K562 (cell line): ENCODE results near the gene AP3S2. TPM values are rescaled to one million over a fixed set of nuclear protein-coding genes. Genes with fewer than 3 reads are reported as not detected.

Source experiments
- ARHGAP35 ChIP-seq: fragments of 450-650 bp; IDR thresholded peaks from 2 replicates; pipeline ENCODE4 v1.6.1; 2018; ENCODE audit not compliant: partially characterized antibody
- ATF1 ChIP-seq, 2 experiments: fragments of 450-650 bp in 1 of 2; IDR thresholded peaks; 2 replicates each; pipeline ENCODE4 v1.6.1; 2016; ENCODE audit warnings: missing compliant biosample characterization in 1 of 2, missing genetic modification characterization in 1 of 2
- BCL6 ChIP-seq: fragments of 250-450 bp; sonication (Bioruptor Pico); IDR thresholded peaks from 2 replicates; pipeline ENCODE4 v1.4.0; 2020
- BRD9 ChIP-seq: fragments of 450-650 bp; IDR thresholded peaks from 2 replicates; pipeline ENCODE4 v1.6.1; 2018; ENCODE audit warnings: low read depth; ENCODE audit not compliant: partially characterized antibody
- CBX3 ChIP-seq, 2 experiments: IDR thresholded peaks; 1 replicate in 1 of 2; 2 replicates in 1 of 2; pipeline ENCODE4 v1.6.1; 2012; ENCODE audit warnings: inconsistent platforms in 2 of 2, low read length in 2 of 2, borderline replicate concordance in 1 of 2, control low read depth in 1 of 2
- COPS2 ChIP-seq: fragments of 450-650 bp; conservative IDR thresholded peaks from 2 replicates; pipeline ENCODE4 v1.6.1; 2016; ENCODE audit warnings: mild to moderate bottlenecking, moderate library complexity
- CREB5 ChIP-seq: fragments of 250-450 bp; sonication (Bioruptor Pico); IDR thresholded peaks from 2 replicates; pipeline ENCODE4 v1.5.0; 2020; ENCODE audit warnings: mild to moderate bottlenecking
- CXXC5 ChIP-seq: fragments of 250-450 bp; sonication (Bioruptor Pico); IDR thresholded peaks from 2 replicates; pipeline ENCODE4 v1.8.0; 2022; ENCODE audit warnings: inconsistent platforms, mild to moderate bottlenecking, moderate library complexity
- E2F8 ChIP-seq: fragments of 450-650 bp; IDR thresholded peaks from 2 replicates; pipeline ENCODE4 v1.7.1; 2018; ENCODE audit warnings: mild to moderate bottlenecking, low read depth; ENCODE audit not compliant: partially characterized antibody
- GATAD2A ChIP-seq: fragments of 450-650 bp; IDR thresholded peaks from 2 replicates; pipeline ENCODE4 v1.6.1; 2017
- GTF2E2 ChIP-seq: fragments of 200-800 bp; sonication (Bioruptor generic); IDR thresholded peaks from 2 replicates; pipeline ENCODE4 v1.6.1; 2016; ENCODE audit warnings: missing genetic modification characterization, missing compliant biosample characterization
- HDGF ChIP-seq: fragments of 450-650 bp; IDR thresholded peaks from 2 replicates; pipeline ENCODE4 v1.6.1; 2016
- HMG20A ChIP-seq: fragments of 450-650 bp; formaldehyde crosslinking; conservative IDR thresholded peaks from 2 replicates; pipeline ENCODE4 v1.4.0; 2020; ENCODE audit warnings: mild to moderate bottlenecking, mixed read lengths
- HNRNPUL1 ChIP-seq: fragments of 200-400 bp; formaldehyde crosslinking; IDR thresholded peaks from 2 replicates; pipeline ENCODE4 v1.6.1; 2017; ENCODE audit warnings: low read length
- HSF4 ChIP-seq: fragments of 250-450 bp; sonication (Bioruptor Pico); IDR thresholded peaks from 2 replicates; pipeline ENCODE4 v2.1.2; 2022; ENCODE audit warnings: mild to moderate bottlenecking, moderate library complexity, borderline replicate concordance
- KDM5B ChIP-seq: fragments of 200-600 bp; sonication (generic); IDR thresholded peaks from 2 replicates; pipeline ENCODE4 v1.6.1; 2012; ENCODE audit warnings: low read depth, mild to moderate bottlenecking, moderate library complexity, low read length, control low read depth, inconsistent platforms; ENCODE audit not compliant: insufficient replicate concordance
- NFE2 ChIP-seq: IDR thresholded peaks from 2 replicates; pipeline ENCODE4 v1.6.1; 2014; ENCODE audit warnings: antibody characterized with exemption, low read depth
- PHF8 ChIP-seq: fragments of 200-600 bp; sonication (generic); IDR thresholded peaks from 2 replicates; pipeline ENCODE4 v1.6.1; 2012; ENCODE audit warnings: mixed run types, mild to moderate bottlenecking, inconsistent platforms, low read length, moderate library complexity, borderline replicate concordance
- RUNX1 ChIP-seq: sonication (generic); IDR thresholded peaks from 2 replicates; pipeline ENCODE4 v1.6.1; 2016; ENCODE audit warnings: antibody characterized with exemption, low read depth
- TFAP4 ChIP-seq: sonication (generic); formaldehyde crosslinking; IDR thresholded peaks from 2 replicates; pipeline ENCODE4 v1.8.0; 2022; ENCODE audit warnings: missing genetic modification reagents, mild to moderate bottlenecking, moderate library complexity, borderline replicate concordance
- THRAP3 ChIP-seq: fragments of 450-650 bp; IDR thresholded peaks from 2 replicates; pipeline ENCODE4 v1.6.1; 2016; ENCODE audit warnings: mild to moderate bottlenecking, inconsistent platforms, borderline replicate concordance
- XRCC4 ChIP-seq: IDR thresholded peaks from one replicate; pipeline ENCODE4 v1.6.1; 2011; ENCODE audit not compliant: insufficient read depth, insufficient read length; ENCODE audit errors: extremely low read depth
- ZC3H11A ChIP-seq: IDR thresholded peaks from 2 replicates; pipeline ENCODE4 v1.6.1; 2012; ENCODE audit warnings: low read depth, low read length, improper control_type of control experiment
- ZNF134 ChIP-seq: fragments of 250-450 bp; sonication (Bioruptor Pico); conservative IDR thresholded peaks from 2 replicates; pipeline ENCODE4 v1.4.0; 2020
- ZNF408 ChIP-seq: fragments of 250-450 bp; sonication (Bioruptor Pico); IDR thresholded peaks from 2 replicates; pipeline ENCODE4 v1.4.0; 2020; ENCODE audit warnings: low read depth, mild to moderate bottlenecking, moderate library complexity
- ZNF77 ChIP-seq: fragments of 250-450 bp; sonication (Bioruptor Pico); IDR thresholded peaks from 2 replicates; pipeline ENCODE4 v1.5.0; 2020
- polyA plus RNA-seq, 8 experiments: library from polyadenylated mRNA; depleted of rRNA in 4 of 8; stranded (reverse) in 5 of 8; unstranded in 3 of 8; fragments of >200 nt; fragmentation: Nextera tagmentation in 2 of 8; fragmentation: Illumina TruSeq in 1 of 8; extraction: Ambion mirVana in 2 of 8; extraction: Trizol in 1 of 8; gene quantifications; 2 replicates each; pipeline versions ENCODE4 v1.2.1 to v1.2.3, GENCODE V29; 2011 to 2014; ENCODE audit warnings: inconsistent platforms in 1 of 8, missing spikeins in 1 of 8
- total RNA-seq, 7 experiments: library from RNA; depleted of rRNA in 6 of 7; stranded (reverse); fragments of >200 nt in 6 of 7; fragmentation: Illumina TruSeq in 2 of 7; extraction: Trizol in 2 of 7; gene quantifications; 2 replicates each; pipeline versions ENCODE4 v1.2.1 to v1.2.3, GENCODE V29; 2011 to 2021; ENCODE audit warnings: low replicate concordance in 1 of 7

Gene AP3S2
- total and polyA plus RNA-seq, 9 of the 15 experiments (the other 6 are each of a cell fraction or from before 2014, with no cell fraction given) = 16.4 to 54.1 (median 37.4) TPM

GRCh38 chr15:89781891-89782618 is 111.7 kb downstream of the AP3S2 start (continued):
- TF ChIP-seq TFAP4 (CRISPR knock-in tag) = no peak; the same call in 1 of the 2 replicates
- peak; percentile 96 for TF ChIP-seq HSF4 (CRISPR knock-in tag)
- TF ChIP-seq CREB5 (CRISPR knock-in tag) = peak; percentile 91
- TF ChIP-seq COPS2 = no peak
- TF ChIP-seq ARHGAP35 = no peak
- no peak for TF ChIP-seq THRAP3
- TF ChIP-seq HMG20A (CRISPR knock-in tag) = peak; percentile 92; the same call in 1 of the 2 replicates
- TF ChIP-seq E2F8 = no peak
- no peak for TF ChIP-seq XRCC4
- TF ChIP-seq ZNF134 (CRISPR knock-in tag) = peak; percentile 91
- peak; percentile 42 for TF ChIP-seq BRD9
- no peak for TF ChIP-seq GATAD2A
- peak; percentile 81; the same call in 1 of the 2 replicates for TF ChIP-seq GTF2E2
- no peak for TF ChIP-seq ZNF408
- no peak for TF ChIP-seq ATF1 (CRISPR knock-in tag; IDR thresholded peaks at IDR 0.05)
- peak; percentile 79 for TF ChIP-seq ATF1 (tag; IDR thresholded peaks at IDR 0.05)
- no peak for TF ChIP-seq HDGF
- peak; percentile 15; the same call in 1 of the 2 replicates for TF ChIP-seq NFE2
- TF ChIP-seq ZC3H11A = no peak
- TF ChIP-seq CBX3 (IDR thresholded peaks at IDR 0.05; ENCODE audit: borderline replicate concordance in 1 of 2, low read length in 2 of 2) = no peak
- no peak; the same call in 1 of the 2 replicates for TF ChIP-seq ZNF77 (CRISPR knock-in tag)
- TF ChIP-seq BCL6 (CRISPR knock-in tag) = peak; percentile 98
- no peak for TF ChIP-seq PHF8
- TF ChIP-seq KDM5B = no peak
- peak; percentile 88 for TF ChIP-seq CXXC5 (CRISPR knock-in tag)
- TF ChIP-seq HNRNPUL1 = no peak
- no peak for TF ChIP-seq RUNX1
